K562 (cell line): ENCODE data around the gene GDF7. TPM values are rescaled to one million over a fixed set of nuclear protein-coding genes. Genes with fewer than 3 reads are reported as not detected.

Source experiments
- ATAC-seq: fragments of 200-7000 bp; cut with Tn5 transposase; 3 replicates; pipeline ENCODE4 v1.9.1; 2020; ENCODE audit warnings: moderate library complexity
- BruUV-seq: library from RNA; stranded (reverse); fragments of 400-500 nt; replicated peaks from 2 replicates; lab custom pipeline; 2021; lab: Mats Ljungman, UMichigan
- CTCF ChIA-PET: fragments of 300-600 bp; formaldehyde crosslinking; extraction: SDS; loops from one replicate; lab custom pipeline; 2021; ENCODE audit warnings: low intra/inter-chr PET ratio; lab: Yijun Ruan, JAX
- POLR2A ChIA-PET: fragments of 300-600, 350-650 bp; sonication (Branson Sonifier 250); formaldehyde crosslinking; extraction: SDS; loops from one replicate; lab custom pipeline; 2021; ENCODE audit warnings: antibody characterized with exemption, inconsistent platforms; lab: Yijun Ruan, JAX
- DNase-seq, 4 experiments: peaks; one replicate each; pipeline versions ENCODE4 v3.0.0 to v3.0.0-alpha.2; 2011 to 2018; ENCODE audit warnings: low spot score in 3 of 4, mixed read lengths in 3 of 4; ENCODE audit errors: extremely low read depth in 1 of 4
- FAIRE-seq: peaks from 2 replicates; lab custom pipeline; 2011; peaks lifted over from hg19 to GRCh38; lab: Jason Lieb, UNC
- H2AFZ ChIP-seq: 2 replicates; pipeline ENCODE4 v1.6.0; 2011; ENCODE audit warnings: low read depth, low read length, control low read depth, inconsistent platforms
- H3K27ac ChIP-seq: fragments of 200-600 bp; 3 replicates; pipeline ENCODE4 v1.8.0; 2011; ENCODE audit warnings: low read depth, mild to moderate bottlenecking, control low read depth, inconsistent platforms, low read length, moderate library complexity, mixed read lengths; ENCODE audit errors: extremely low read depth
- H3K27me3 ChIP-seq, 2 experiments: fragments of 300-600 bp in 1 of 2; 2 replicates in 1 of 2; 3 replicates in 1 of 2; pipeline versions ENCODE4 v1.6.0 to v1.8.0; 2011; ENCODE audit warnings: inconsistent platforms in 2 of 2, low read length in 2 of 2, mild to moderate bottlenecking in 1 of 2, mixed read lengths in 1 of 2, moderate library complexity in 1 of 2; ENCODE audit not compliant: control insufficient read depth in 2 of 2, insufficient read depth in 2 of 2
- H3K36me3 ChIP-seq: fragments of 300-600 bp; 3 replicates; pipeline ENCODE4 v1.8.0; 2011; ENCODE audit warnings: mild to moderate bottlenecking, low read length, inconsistent platforms; ENCODE audit not compliant: control insufficient read depth, insufficient read depth
- H3K4me1 ChIP-seq, 2 experiments: fragments of 200-600 bp in 1 of 2; replicated peaks in 1 of 2; 2 replicates in 1 of 2; 3 replicates in 1 of 2; pipeline versions ENCODE4 v1.5.1 to v1.8.0; 2011; ENCODE audit warnings: inconsistent platforms in 2 of 2, low read length in 2 of 2, mild to moderate bottlenecking in 1 of 2, mixed read lengths in 1 of 2, moderate library complexity in 1 of 2; ENCODE audit not compliant: control insufficient read depth in 2 of 2, insufficient read depth in 2 of 2
- H3K4me2 ChIP-seq: 2 replicates; pipeline ENCODE4 v1.6.1; 2011; ENCODE audit warnings: low read length, control low read depth, inconsistent platforms, mixed read lengths; ENCODE audit not compliant: insufficient read depth
- H3K4me3 ChIP-seq: fragments of 200-600 bp; sonication (generic), shearing (Covaris generic); 2 replicates; pipeline ENCODE4 v1.5.1; 2016; ENCODE audit warnings: control low read depth, inconsistent platforms
- H3K79me2 ChIP-seq: fragments of 200-600 bp; 3 replicates; pipeline ENCODE4 v1.8.0; 2011; ENCODE audit warnings: low read length, inconsistent platforms; ENCODE audit not compliant: control insufficient read depth, insufficient read depth
- H3K9ac ChIP-seq, 2 experiments: 2 replicates each; pipeline versions ENCODE4 v1.6.0 to v1.6.1; 2011; ENCODE audit warnings: low read depth in 2 of 2, low read length in 2 of 2, control low read depth in 1 of 2, inconsistent platforms in 1 of 2, mild to moderate bottlenecking in 1 of 2, mixed read lengths in 1 of 2; ENCODE audit not compliant: insufficient read depth in 1 of 2
- H3K9me1 ChIP-seq: one replicate; pipeline ENCODE4 v1.6.0; 2011; ENCODE audit warnings: inconsistent platforms, mild to moderate bottlenecking, low read length, moderate library complexity; ENCODE audit not compliant: control insufficient read depth, insufficient read depth
- H3K9me3 ChIP-seq: replicated peaks from 2 replicates; pipeline ENCODE4 v1.5.1; 2011; ENCODE audit warnings: low read depth, low read length, inconsistent platforms; ENCODE audit not compliant: control insufficient read depth, insufficient read depth
- H4K20me1 ChIP-seq: replicated peaks from 2 replicates; pipeline ENCODE4 v1.6.1; 2011; ENCODE audit warnings: low read length, inconsistent platforms, mixed read lengths; ENCODE audit not compliant: control insufficient read depth, insufficient read depth
- AFF4 ChIP-seq: sonication (generic); formaldehyde crosslinking; IDR thresholded peaks from 2 replicates; pipeline ENCODE4 v1.8.0; 2023; ENCODE audit warnings: mild to moderate bottlenecking, missing genetic modification reagents
- DEAF1 ChIP-seq: fragments of 450-650 bp; formaldehyde crosslinking; IDR thresholded peaks from 2 replicates; pipeline ENCODE4 v1.4.0; 2020; ENCODE audit warnings: mild to moderate bottlenecking, moderate library complexity
- EP300 ChIP-seq: IDR thresholded peaks from 2 replicates; pipeline ENCODE4 v1.6.1; 2012; ENCODE audit warnings: low read length, improper control_type of control experiment
- JUND ChIP-seq, 2 experiments: IDR thresholded peaks; 2 replicates in 1 of 2; 3 replicates in 1 of 2; pipeline ENCODE4 v1.6.1; 2011; ENCODE audit warnings: borderline replicate concordance in 2 of 2, low read depth in 2 of 2, low read length in 2 of 2, improper control_type of control experiment in 1 of 2, missing biosample characterization in 1 of 2, missing genetic modification characterization in 1 of 2, missing genetic modification reagents in 1 of 2
- RCOR1 ChIP-seq, 2 experiments: IDR thresholded peaks; 2 replicates each; pipeline ENCODE4 v1.6.1; 2012; ENCODE audit warnings: low read depth in 2 of 2, low read length in 2 of 2, borderline replicate concordance in 1 of 2, improper control_type of control experiment in 1 of 2
- ZNF518B ChIP-seq: fragments of 250-450 bp; sonication (Bioruptor Pico); IDR thresholded peaks from 2 replicates; pipeline ENCODE4 v1.5.0; 2021; ENCODE audit warnings: mild to moderate bottlenecking, moderate library complexity
- WGBS: fragments of 100-300 bp; shearing (Covaris generic); methylation state at CpG from one replicate; pipeline ENCODE4 v1.1.6; 2016; ENCODE audit warnings: low coverage, mixed read lengths; ENCODE audit not compliant: insufficient coverage; ENCODE audit errors: missing lambda C conversion rate; 5-methylcytosine and 5-hydroxymethylcytosine counted together
- in situ Hi-C: fragments of 300-500 bp; cut with MboI; formaldehyde crosslinking; loops from 4 replicates; pipeline ENCODE4 v1.15.0; 2018; ENCODE audit warnings: inconsistent platforms, mixed read lengths
- intact Hi-C: fragments of 100-400 bp; cut with micrococcal nuclease; formaldehyde crosslinking; loops from 2 replicates; pipeline ENCODE4 v1.14.2; 2022
- polyA plus RNA-seq, 8 experiments: library from polyadenylated mRNA; depleted of rRNA in 4 of 8; stranded (reverse) in 5 of 8; unstranded in 3 of 8; fragments of >200 nt; fragmentation: Nextera tagmentation in 2 of 8; fragmentation: Illumina TruSeq in 1 of 8; extraction: Ambion mirVana in 2 of 8; extraction: Trizol in 1 of 8; gene quantifications; 2 replicates each; pipeline versions ENCODE4 v1.2.1 to v1.2.3, GENCODE V29; 2011 to 2014; ENCODE audit warnings: inconsistent platforms in 1 of 8, missing spikeins in 1 of 8
- total RNA-seq, 7 experiments: library from RNA; depleted of rRNA in 6 of 7; stranded (reverse); fragments of >200 nt in 6 of 7; fragmentation: Illumina TruSeq in 2 of 7; extraction: Trizol in 2 of 7; gene quantifications; 2 replicates each; pipeline versions ENCODE4 v1.2.1 to v1.2.3, GENCODE V29; 2011 to 2021; ENCODE audit warnings: low replicate concordance in 1 of 7

GDF7 gene
- total and polyA plus RNA-seq, 9 of the 15 experiments (the other 6 are each of a cell fraction or from before 2014, with no cell fraction given): 0.01 TPM; not detected in 7

- CTCF ChIA-PET: interaction anchor here (0.6 to 2.1 kb wide), 7 partner anchors 15 to 1287 kb away, joined by 3 to 17 read pairs (median 3); no protein-coding TSS in a partner anchor
- Histone ChIP-seq H3K9me3 (no peaks in the 10 kb centered on the region), H3K36me3 (no peaks in the 10 kb centered on the region), H3K4me1 (peaks cover 0 to 13% of the 10 kb centered on the region in 2 experiments; a peak in 2 of 5 replicates), H3K27me3 (peaks cover 28 to 58% of the 10 kb centered on the region in 2 experiments), H3K27ac (no peak overlapping the region), H3K9ac (no peak overlapping the region), H3K4me2 (no peak overlapping the region), H2AFZ (no peak overlapping the region), H4K20me1 (peaks cover 4% of the 10 kb centered on the region; the same call in 1 of the 2 replicates), H3K4me3 (no peak overlapping the region), H3K9me1 (no peaks in the 10 kb centered on the region), H3K79me2 (no peaks in the 10 kb centered on the region)
- FAIRE-seq: peak; percentile 98
- in situ Hi-C loops: loop anchor here (25.0 kb wide), 1 partner anchor 601 kb away; no protein-coding TSS in a partner anchor
- 5% methylated on average over 11 of the region's 11 CpGs for WGBS
- peak; percentile 90 for ATAC-seq
- POLR2A ChIA-PET: interaction anchor here (0.5 to 1.0 kb wide), 7 partner anchors 10 to 498 kb away, joined by 3 to 4 read pairs (median 4); partner anchors contain the start of gene RHOB
- no TSS peak for BruUV-seq
- intact Hi-C loops: loop anchor here (1.0 to 10.0 kb wide), 8 partner anchors 123 to 653 kb away; no protein-coding TSS in a partner anchor
- peak; percentile 74 to 83 (median 76) for DNase-seq
- TF ChIP-seq ZNF518B (CRISPR knock-in tag): no peak
- TF ChIP-seq EP300: no peak
- TF ChIP-seq JUND (IDR thresholded peaks at IDR 0.05; ENCODE audit: borderline replicate concordance, low read depth, low read length): 0 out of 2 replicates have a peak, but pooled peaks have one; percentile 20
- no peak for TF ChIP-seq JUND (tag; IDR thresholded peaks at IDR 0.05; ENCODE audit: borderline replicate concordance, low read depth, low read length)
- TF ChIP-seq DEAF1: peak; percentile 84
- peak in 1 of 2 experiments; percentile 47; a peak in 1 of 4 replicates for TF ChIP-seq RCOR1 (IDR thresholded peaks at IDR 0.05; ENCODE audit: borderline replicate concordance in 1 of 2, low read depth in 2 of 2, low read length in 2 of 2)
- no peak for TF ChIP-seq AFF4 (CRISPR knock-in tag)
Observed at GRCh38 chr2:20661421-20662307, 5.3 kb upstream of the GDF7 start.
